K562 treated with DMSO at 1 percent for 12 hours (cell line): ENCODE measurements around the gene HCRTR2. TPM values are rescaled to one million over a fixed set of nuclear protein-coding genes. Genes with fewer than 3 reads are reported as not detected.

Experiments used
- total RNA-seq: library from RNA; unstranded; fragments of 300-600 nt; gene quantifications from 2 replicates; pipeline ENCODE4 v1.2.3, GENCODE V29; 2022; ENCODE audit not compliant: insufficient read depth

Gene HCRTR2
- total RNA-seq: not detected in 2 replicates

GRCh38 chr6:55174211-55175026, at the start of gene HCRTR2:
TSS of gene HCRTR2 (plus strand) at chr6:55174515. CDS start at chr6:55174588, 73 bp downstream.

GRCh38 chr6:55327169-55327568, 152.9 kb downstream of the HCRTR2 start, which contains the start of gene GFRAL:
TSS of gene GFRAL (plus strand) at chr6:55327469. CDS start at chr6:55327555, 86 bp downstream.

Other genes with a start within 250 kb of the HCRTR2 start
- gene GFRAL, start 153.0 kb downstream of the HCRTR2 start, total RNA-seq: not detected in 2 replicates